HG02798 (cell line): Measurements from ENCODE around the gene IRAK2.
A peak's percentile ranks its signal among the peaks of the same experiment; 100 is the strongest.

Experiments
- ATAC-seq: cut with Tn5 transposase; IDR thresholded peaks from one replicate; pipeline ENCODE4 v1.9.1; 2021; ENCODE audit warnings: mild to moderate bottlenecking; ENCODE audit not compliant: unreplicated experiment, poor library complexity

IRAK2 gene

DNA sequence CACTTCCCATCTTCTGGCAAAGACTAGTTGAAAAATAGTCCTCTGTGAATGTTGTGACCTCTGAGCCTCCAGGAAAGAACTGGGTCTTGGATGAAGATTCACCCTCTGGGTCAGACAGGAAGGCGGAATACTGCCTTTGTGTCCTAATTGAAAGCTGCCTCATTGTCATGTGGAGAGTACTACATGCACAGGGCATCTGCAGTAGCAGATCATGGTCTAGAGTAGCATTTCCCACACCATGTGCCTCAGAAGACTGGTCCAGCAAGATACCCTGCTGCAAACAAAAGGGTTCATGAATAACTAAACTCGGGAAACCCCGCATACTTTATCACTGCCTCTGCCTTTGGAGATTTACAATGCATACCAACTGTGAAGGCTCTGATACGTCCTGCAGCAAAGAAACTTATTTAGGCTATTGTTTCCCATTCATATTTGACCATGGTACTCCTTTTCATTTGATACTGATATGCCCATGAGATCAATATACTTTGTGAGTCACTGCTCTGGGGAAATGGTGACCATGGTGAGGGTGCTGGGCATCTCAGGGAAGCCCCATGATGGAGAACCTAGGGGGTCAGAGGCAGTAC lies 22.7 kb downstream of the IRAK2 start:
- no peak for ATAC-seq

DNA sequence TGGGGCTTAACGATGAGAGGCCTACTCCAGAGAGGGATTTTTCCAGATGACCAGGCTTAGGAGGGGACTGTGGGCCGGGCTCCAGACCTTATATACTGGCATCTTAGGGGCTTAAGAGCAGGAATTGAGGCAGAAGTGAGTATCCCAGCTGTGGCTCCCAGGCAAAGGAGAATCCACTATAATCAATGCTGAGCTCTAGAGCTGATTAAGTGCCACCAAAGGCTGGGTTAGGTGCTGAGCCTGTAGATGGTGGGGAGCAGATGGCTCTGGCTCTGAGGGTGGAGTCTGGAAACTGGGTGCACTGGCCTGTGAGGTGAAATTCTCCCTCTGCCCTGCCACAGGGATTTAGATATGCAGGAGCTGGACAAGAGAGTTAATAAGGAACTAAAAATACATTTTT lies 23.2 kb downstream of the IRAK2 start:
- ATAC-seq: no peak

DNA sequence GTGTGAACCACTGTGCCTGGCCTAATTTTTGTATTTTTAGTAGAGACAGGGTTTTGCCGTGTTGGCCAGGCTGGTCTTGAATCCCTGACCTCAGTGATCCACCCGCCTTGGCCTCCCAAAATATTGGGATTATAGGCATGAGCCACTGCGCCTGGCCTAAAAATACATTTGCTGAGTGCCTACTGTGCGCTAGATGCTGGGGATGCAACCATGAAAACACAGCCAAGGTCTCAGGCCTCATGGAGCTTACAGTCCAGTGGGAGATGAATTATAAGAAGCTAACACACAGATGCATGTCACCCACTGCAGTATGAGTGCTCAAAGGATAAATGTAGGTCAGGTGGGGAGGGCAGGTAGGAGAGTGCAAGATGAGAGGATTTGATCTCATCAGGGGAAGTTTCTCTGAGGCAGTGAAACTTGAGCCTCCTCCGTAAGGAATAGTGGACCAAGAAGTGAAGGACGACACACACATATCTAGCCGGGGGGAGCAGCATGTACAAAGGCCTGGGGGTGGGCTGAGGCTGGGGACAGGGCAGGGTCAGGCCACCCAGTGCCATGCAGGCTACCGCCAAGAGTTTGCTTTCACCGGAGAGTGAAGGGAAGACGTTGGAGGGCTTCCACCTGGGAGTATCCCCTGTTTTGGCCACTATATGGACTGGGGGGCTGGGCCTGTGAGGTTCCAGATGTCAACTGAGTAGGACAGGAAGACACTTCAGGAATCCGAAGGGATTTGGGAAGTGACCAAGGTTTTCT lies 24.3 kb downstream of the IRAK2 start:
- no peak for ATAC-seq

DNA sequence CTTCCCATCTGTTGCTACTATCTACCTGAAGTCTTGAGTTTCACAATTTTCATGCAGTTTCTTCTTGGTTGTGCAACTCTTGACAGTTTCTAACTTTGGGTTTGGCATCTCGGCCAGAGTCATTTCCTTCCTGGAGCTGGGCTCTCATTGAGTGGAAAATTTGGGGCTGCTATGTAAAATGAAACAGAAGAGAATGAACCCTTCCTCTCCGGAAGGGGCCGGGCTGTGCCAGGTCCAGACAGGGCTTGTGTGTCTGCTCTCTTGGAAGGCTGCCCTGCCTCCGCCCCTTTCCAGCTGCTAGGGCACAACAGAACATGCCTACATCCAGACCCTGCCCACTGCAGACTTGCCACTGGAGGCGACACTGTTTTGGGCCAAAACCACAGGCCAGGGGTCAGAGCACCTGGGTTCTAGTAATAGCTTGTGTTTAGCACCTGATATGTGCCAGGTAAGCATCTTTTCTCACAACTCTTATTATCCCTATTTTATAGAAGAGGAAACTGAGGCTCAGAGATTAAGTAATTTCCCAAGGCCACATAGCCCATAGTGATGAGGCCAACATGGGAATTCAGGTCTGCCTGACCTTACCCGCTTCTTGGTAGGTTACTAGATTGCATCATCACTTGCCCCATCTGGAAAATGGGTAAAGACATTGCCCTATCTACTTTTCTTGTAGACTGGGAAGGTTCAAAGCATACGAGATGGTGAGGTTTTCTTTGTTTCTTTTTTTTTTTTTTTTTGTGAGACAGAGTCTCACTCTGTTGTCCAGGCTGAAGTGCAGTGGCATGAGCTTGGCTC lies 25.0 kb downstream of the IRAK2 start:
- no peak for ATAC-seq

DNA sequence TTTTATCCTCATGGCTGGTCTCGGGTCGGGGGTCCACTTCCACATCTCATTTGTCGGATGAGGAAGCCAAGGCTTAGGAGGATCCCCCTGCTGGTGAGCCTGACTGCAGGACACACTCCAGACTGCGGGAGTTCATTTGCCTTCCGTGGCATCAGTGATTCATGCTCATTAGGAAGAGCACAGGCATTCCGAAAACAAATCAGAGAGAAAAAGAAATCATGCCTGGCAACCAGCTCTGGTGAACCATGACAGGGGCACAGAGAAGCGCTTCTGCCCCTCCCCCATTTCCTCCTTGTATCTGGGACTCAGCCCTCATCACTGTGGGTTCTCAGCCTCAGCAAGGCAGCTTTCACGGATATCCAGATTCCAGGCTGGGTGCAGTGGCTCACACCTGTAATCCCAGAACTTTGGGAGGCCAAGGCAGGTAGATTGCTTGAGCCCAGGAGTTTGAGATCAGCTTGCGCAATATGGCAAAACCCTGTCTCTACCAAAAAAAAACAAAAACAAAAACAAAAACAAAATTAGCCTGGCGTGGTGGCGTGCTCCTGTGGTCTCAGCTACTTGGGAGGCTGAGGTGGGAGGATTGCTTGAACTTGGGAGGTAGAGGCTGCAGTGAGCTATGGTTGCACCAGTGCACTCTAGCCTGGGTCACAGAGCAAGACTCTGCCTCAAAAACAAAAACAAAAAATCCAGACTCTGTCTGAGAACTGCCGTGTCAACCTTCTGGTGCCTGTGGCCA lies 28.4 kb downstream of the IRAK2 start:
- ATAC-seq: no peak

DNA sequence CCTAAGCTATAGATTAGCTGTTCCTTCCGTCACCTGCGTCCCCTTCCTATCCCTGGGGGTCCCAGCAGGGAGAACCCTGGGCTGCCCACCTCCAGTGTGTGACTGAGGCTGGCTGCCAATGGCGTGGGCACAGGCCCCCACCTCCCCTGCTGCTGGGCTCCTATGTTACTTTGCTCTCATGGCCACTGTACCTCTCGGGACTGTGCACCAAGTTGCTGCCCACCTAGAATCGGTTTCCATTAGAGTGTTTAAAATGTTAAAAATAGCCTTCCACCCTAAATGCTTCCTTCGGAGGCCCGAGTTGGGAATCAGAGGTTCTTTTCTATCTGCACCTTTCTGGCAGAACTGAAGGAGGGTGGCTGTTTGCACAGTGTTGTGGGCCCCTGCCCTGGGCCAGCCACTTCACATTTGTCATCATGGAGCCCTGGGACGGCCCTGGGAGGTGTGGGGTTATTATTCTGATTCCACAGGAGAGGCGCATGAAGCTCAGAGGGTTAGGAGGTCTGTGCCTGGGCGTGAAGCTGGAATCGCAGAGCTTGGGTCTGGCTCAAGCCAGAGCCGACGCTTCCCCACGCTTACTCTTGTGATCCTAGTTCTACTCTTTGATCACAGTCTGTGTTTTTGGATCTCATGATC lies 29.1 kb downstream of the IRAK2 start:
- no peak for ATAC-seq

DNA sequence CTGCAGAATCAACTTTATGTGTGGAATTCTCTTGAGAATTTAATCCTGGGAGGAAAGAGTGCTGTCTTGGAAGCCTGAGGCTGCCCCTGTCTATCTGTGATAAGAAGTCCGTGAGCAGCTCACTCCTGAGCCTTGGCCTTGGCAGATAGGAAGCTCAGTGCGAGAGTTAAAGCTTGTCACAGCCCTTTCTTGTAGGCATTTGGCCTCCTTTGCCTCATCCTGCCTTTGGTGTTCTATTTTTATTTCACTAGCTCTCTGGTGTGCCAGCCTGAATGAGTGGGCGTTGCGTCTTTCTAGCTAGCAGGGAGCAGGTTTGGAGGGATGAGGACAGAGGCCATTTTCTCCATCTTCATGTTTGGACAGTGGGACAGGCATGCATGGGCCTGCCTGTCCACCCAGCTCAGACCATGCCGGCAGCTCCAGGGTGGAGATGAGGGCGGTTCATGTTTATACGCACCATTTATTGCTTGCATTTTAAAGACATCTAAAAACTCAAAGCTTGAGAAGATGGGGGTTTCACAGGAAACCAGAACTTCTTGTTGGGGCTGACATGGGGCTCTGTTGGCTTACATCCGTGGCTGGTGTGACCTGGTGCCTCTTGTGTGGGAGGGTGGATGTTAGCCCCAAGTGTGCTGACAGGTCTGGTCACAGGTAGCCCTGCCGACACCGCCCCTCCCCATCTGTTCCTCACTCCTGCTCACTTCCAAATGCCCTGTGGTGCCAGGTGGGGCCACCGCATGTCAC lies 29.8 kb downstream of the IRAK2 start:
- peak; percentile 23 for ATAC-seq

DNA sequence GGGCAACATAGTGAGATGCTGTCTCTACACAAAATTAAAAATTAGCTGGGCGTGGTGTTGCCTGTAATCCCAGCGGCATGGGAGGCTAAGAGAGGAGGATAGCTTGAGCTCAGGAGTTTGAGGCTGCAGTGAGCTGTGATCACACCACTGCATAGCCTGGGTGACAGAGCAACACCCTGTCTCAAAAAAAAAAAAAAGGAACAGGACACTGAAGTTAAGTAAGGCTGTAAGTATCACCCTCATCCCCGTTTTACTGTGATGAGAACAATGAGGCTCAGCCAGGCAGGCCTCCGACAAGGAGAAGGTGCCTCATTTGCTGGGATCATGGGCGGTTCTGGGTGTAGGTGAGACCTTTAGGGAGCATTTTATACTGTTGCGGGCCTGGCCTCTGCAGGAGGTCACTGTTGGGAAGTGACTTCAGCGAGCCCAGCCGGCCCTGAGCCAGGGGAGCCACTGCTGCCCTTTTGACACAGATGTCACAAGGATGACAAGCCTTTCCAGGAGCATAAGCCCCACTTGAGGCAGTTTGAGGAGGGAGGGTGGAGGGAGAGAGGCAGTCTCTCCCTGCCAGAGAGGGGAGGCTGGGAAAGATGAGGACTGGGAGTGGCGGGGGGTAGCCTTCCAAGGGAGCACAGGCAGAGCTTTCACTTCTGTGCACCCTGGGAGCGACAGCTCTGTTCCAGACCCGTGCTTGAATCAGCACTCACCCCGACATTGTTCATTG lies 30.8 kb downstream of the IRAK2 start:
- no peak for ATAC-seq

DNA sequence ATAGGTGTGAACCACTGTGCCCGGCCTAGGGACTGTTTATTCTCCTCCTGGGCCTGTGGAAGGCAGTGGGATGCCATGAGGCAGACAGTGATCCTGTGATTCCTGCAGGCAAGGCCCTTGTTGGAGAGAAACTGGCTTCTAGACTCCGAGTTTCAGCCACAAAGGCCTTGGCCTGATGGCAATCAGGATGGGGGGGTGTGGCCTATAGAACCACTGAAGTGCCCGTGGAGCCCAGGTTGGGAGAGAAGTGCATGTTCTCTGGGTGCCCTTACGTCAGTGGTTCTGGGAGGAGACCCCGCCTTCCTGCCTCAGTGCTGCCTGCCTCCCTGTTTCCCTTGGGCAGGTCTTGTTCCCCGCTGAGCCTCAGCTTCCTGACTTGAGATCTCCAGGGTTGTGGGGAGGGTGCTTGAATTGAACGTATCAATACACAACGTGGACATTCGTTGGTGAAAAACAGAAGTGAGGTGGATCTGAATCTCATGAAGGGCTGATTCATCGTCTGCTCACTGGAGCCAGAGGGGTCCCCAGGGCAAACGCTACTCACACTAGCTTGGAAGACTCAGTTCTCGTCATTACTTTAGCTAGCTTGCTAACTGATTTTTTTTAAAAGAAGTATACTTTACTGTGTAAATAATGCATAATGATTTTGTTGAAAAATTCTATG lies 31.8 kb downstream of the IRAK2 start:
- no peak for ATAC-seq

DNA sequence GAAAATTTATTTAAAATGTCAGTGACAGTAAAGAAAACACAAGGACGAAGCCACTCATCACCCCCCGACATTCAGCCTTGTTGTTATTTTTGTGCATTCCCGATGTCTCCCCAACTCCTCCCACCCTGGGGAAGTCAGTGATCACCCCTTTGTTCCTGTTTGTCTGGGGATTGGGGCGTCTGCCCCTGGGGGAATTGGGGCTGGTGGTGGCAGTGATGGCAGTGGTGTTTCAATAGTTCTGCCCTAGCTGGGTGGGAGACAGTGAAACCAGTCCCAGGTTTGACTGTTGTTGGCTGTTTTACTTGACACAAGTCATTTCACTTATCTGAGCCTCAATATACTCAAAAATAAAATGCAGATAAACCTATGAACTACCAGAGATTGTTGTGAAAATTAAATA lies 33.5 kb downstream of the IRAK2 start:
- ATAC-seq: no peak

DNA sequence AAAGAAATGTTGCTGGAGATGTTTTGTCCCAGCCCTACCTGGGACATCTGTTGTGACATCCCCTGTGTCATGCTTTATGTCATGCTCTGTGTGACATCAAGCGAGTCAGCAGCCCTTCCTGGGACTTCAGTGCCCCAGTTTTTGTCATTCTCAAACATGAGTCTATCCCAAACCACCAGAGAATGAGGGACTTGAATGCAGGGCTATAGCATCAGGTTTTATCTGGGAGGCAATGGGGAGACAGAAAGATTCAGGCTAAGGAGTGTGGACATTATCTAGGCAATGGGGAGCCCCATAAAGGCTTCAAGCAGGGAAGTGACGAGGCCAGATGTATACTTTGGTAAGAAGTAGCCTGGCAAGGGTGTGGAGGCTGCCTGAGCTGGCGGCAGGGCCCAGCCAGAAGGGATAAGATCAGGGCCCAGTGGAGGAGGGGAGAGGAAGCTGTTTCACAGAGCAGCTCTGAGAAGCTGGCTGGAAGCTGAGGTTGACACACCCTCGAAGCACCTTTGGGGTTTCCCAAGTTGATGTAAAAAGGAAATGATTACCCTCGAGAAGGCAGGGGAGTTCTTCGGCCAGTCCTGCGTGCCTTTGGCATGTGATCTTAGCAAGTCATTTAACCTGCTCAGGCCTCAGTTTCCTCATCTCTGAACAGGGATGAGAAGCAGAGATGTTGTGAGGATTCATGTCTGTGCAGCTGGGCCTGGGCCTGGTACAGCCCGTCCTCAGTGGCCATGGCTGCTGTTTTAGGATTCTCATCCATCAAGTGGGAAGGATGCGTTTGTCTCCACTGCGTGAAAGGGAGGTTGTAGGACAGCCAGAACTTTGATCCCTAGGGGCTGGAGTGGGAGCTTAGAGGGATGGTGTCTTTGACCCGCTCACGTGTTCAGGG lies 34.3 kb downstream of the IRAK2 start:
- ATAC-seq: peak; percentile 76

DNA sequence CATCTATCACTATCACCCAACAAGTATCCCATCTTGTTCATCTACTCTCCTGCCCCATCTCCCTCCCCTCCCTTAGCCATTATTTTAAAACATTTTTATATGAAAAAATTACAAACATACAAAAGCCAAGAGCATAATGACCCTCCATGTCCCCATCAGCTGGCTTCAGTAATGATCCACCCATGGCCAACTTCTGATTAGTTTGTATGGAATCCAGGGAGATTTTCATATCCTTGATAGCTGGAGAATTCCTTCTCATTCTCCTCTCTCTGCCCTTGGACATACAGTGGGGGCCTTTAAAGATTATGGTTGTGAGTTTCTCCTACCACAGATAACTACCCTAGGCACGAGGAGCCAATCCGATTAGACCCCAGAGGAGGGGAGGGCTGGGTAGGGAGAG lies 40.2 kb downstream of the IRAK2 start:
- ATAC-seq: no peak

DNA sequence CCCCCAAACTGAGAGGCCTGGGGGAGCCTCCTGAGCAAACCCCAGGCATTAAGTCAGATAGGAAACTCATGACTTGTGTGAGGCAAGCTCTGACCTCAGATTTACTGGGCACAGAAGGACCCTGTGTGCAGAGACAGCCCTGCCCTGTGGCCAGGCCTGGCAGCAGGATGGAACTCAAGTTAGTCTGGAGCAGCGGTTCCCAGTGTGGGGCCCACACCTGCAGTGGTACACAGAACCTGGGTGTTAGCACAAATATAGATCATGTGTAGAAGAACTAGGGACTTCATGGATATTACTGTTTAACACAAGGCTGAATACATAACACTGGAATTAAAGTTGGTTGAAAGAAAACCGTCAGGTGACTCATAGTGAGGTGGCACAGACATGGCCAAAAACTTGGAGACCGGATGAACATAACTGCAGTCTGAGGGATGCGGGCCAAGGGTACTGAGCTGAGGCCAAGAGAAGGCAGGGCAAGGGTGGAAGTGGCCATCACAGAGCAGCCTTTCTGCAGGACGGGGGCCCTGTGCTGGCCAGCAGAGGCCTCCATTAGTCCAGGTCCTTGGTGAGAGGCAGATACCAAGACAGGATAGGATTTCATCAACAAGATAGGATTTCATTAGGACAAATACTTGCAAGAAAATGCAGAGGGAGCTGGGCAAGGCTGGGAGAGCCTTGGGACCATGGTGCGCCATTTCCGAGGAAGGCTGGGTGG lies 40.9 kb downstream of the IRAK2 start:
- no peak for ATAC-seq

DNA sequence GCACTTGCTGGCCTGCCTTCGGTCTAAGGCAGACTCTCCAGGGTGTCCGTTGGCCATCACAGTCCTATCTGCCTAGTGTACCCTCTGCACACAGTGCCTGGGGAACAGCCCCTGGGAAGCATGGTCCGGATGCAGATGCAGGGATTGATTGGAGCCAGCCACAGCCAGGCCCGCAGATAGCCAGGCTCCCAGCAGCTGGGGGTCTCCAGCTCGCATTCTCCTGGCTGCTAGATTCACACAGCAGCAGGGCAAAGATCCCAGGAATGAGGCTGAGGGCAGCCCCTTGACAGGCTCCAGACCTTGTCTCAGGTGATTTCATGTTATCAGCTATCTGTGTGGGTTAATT lies 41.4 kb downstream of the IRAK2 start:
- no peak for ATAC-seq

DNA sequence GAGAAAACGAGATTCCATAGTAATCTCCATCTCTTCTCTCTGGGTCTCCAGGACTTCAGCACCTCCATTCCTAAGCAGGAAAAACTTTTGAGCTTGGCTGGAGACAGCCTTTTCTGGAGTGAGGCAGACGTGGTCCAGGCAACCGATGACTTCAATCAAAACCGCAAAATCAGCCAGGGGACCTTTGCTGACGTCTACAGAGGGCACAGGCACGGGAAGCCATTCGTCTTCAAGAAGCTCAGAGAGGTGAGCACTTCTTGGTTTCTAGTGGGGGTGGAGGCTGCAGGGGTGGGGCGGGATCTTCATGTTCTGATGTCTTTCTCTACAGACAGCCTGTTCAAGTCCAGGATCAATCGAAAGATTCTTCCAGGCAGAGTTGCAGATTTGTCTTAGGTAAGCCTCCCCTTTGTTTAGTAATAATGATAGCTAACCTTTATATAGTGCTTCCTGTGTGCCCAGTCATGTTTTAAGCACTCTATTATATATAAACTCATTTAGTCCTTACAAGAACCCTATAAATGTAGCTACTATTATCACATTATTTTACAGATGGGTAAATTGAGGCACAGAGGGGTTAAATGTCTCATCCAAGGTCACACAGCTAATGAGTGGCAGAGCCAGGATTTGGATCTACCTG lies 48.6 kb downstream of the IRAK2 start:
- no peak for ATAC-seq

DNA sequence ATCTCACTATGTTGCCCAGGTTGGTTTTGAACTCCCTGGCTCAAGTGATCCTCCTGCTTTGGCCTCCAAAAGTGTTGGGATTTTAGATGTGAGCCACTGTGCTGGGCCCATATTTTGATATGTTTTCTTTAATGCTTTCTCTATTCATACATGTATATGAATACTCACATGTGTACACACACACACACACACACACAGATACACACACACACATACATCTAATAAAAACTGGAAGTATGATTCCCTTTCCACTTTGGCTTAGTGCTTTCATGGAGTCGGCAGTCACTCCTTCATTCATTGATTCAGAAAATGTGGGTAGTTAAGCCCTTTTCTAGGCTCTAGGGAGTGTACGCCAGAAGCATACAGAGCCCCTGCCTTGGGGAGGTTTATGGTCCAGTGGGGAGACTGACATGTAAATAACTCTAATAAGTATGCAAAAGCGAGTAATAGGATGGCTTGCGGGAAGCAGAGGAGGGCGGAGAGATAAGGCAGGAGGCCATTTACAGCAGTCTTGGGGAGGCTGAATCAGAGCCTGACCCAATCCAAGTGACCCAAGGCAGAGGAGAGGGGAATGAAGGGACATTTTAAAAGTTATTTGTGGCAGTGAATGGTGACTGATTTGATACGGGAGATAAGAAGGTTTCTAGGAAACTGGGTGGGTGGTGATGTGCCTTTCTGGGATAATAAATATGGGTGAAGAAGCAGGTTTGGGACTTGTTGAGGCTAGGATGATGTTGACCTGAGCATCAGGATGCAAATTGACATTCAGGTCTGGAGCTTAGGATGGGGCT lies 51.1 kb downstream of the IRAK2 start:
- no peak for ATAC-seq
